Activated naive CD4-positive, alpha-beta T cell treated with anti-CD3 and anti-CD28 coated beads for 36 hours (primary cell): ENCODE data around the gene GCH1. TPM values are rescaled to one million over a fixed set of nuclear protein-coding genes. Genes with fewer than 3 reads are reported as not detected.
"Not testable (repeated sequence)": the region's sequence is repeated elsewhere in the genome, so short reads cannot be mapped to it uniquely, and the experiment has no call there.

Experiments used
- CTCF ChIA-PET: fragments of 350-600 bp; sonication (Branson Sonifier 250); formaldehyde crosslinking; loops from one replicate; lab custom pipeline; 2021; ENCODE audit warnings: antibody characterized with exemption; lab: Charles Lee
- DNase-seq: peaks from one replicate; pipeline ENCODE4 v3.0.0-alpha.2; 2020
- H3K27ac Mint-ChIP-seq: one replicate; pipeline ENCODE4 v1.8.0; 2021; ENCODE audit warnings: mild to moderate bottlenecking, mixed read lengths
- H3K27me3 Mint-ChIP-seq: one replicate; pipeline ENCODE4 v1.8.0; 2021; ENCODE audit warnings: low read depth, mixed read lengths
- H3K36me3 Mint-ChIP-seq: one replicate; pipeline ENCODE4 v1.8.0; 2021; ENCODE audit warnings: low read depth, mixed read lengths
- H3K4me1 Mint-ChIP-seq: one replicate; pipeline ENCODE4 v1.8.0; 2021; ENCODE audit warnings: low read depth, mixed read lengths
- H3K4me3 Mint-ChIP-seq: one replicate; pipeline ENCODE4 v1.8.0; 2021; ENCODE audit warnings: mild to moderate bottlenecking, moderate library complexity, mixed read lengths
- H3K9me3 Mint-ChIP-seq: one replicate; pipeline ENCODE4 v1.8.0; 2021; ENCODE audit warnings: mixed read lengths
- intact Hi-C: fragments of 100-400 bp; cut with micrococcal nuclease; formaldehyde crosslinking; loops from one replicate; pipeline ENCODE4 v1.15.1; 2023
- total RNA-seq, 2 experiments: library from RNA; stranded (reverse); gene quantifications; one replicate each; pipeline ENCODE4 v1.2.3, GENCODE V29; 2021

The GCH1 gene
- total RNA-seq, 2 experiments from 2014 or later: 56.8 to 57.3 TPM

DNA sequence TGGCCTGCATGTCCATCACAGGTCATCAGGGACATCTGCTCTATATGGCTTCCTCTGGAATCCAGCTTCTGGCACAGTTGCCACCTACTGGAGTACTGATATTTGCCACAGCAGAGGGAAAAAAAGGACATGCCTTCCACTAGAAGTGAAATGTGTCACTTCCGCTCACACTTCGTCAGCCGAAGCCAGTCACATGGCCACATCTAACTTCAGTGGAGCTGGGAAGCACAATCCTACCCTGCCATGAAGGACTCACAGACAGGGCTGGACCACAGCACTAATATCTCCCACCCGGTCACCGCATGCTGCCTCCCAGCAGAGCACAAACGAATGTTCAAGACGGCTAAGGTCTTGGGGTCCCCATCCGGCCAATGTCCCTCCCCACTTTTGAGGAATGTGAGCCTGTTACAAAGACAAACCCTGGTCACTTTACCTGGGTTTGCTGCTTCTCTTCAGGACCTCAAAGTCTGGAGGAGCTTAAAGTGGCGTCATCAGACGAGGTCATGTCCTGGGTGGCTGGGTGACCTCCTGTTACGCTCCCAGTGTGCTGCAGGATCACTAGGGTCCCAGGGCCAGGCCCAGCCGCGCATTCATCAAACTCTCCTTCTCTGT, 98.6 kb downstream of the GCH1 start:
- H3K36me3 Mint-ChIP-seq: no peaks in the 10 kb centered on the region
- no peak overlapping the region for H3K4me3 Mint-ChIP-seq
- DNase-seq: no peak
- H3K27ac Mint-ChIP-seq: no peak overlapping the region
- peaks cover 18% of the 10 kb centered on the region for H3K27me3 Mint-ChIP-seq
- intact Hi-C loops: loop anchor here (2.0 kb wide), 2 partner anchors 99 to 437 kb away; partner anchors contain the start of gene GCH1
- CTCF ChIA-PET: interaction anchor here (0.6 to 4.6 kb wide), 10 partner anchors 9 to 242 kb away, joined by 3 to 65 read pairs (median 7); partner anchors contain the start of gene SAMD4A
- H3K4me1 Mint-ChIP-seq: peaks cover 6% of the 10 kb centered on the region
- H3K9me3 Mint-ChIP-seq: peaks cover 3% of the 10 kb centered on the region

DNA sequence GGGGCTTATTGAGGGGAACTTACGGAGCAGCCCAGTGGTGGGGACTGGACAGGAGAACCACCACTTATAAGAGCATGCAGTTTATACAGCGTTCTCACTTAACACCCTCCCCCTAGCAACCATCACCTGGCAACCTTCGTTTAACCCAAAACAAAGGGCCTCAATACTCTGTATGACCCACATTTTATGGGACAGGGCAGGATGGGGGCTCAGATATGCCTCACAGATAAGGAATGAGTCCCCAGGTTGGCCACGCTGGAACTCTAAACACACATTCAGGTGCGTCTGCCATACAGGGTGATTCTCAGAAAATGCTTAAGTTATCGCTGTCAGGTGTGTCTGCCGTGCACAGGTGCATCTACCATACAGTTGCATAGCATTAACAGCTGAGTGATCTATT, 99.2 kb downstream of the GCH1 start:
- intact Hi-C loops: no loop called here
- H3K27me3 Mint-ChIP-seq: peaks cover 18% of the 10 kb centered on the region
- H3K9me3 Mint-ChIP-seq: peaks cover 3% of the 10 kb centered on the region
- CTCF ChIA-PET: interaction anchor here (1.1 to 3.5 kb wide), 4 partner anchors 8 to 239 kb away, joined by 3 to 15 read pairs (median 10); no protein-coding TSS in a partner anchor
- no peaks in the 10 kb centered on the region for H3K36me3 Mint-ChIP-seq
- H3K4me3 Mint-ChIP-seq: no peak overlapping the region
- DNase-seq: no peak
- no peak overlapping the region for H3K27ac Mint-ChIP-seq
- H3K4me1 Mint-ChIP-seq: peaks cover 6% of the 10 kb centered on the region

DNA sequence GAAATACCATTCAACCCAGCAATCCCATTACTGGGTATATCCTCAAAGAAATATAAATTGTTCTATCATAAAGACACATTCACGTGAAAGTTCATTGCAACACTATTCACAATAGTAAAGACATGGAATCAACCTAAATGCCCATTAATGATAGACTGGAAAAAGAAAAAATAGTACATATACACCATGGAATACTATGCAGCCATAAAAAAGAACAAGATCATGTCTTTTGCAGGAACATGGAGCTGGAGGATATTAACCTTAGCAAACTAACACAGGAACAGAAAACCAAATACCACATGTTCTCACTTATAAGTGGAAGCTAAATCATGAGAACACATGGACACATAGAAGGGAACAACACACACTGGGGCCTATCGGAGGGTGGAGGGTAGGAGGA, 101.1 kb downstream of the GCH1 start:
- intact Hi-C loops, H3K4me3 Mint-ChIP-seq, H3K36me3 Mint-ChIP-seq, H3K27ac Mint-ChIP-seq, H3K9me3 Mint-ChIP-seq, DNase-seq, H3K4me1 Mint-ChIP-seq: not testable (repeated sequence)
- H3K27me3 Mint-ChIP-seq: peaks cover 18% of the 10 kb centered on the region
- CTCF ChIA-PET: interaction anchor here (1.2 kb wide), 1 partner anchor 27 kb away, joined by 5 read pairs; no protein-coding TSS in a partner anchor

DNA sequence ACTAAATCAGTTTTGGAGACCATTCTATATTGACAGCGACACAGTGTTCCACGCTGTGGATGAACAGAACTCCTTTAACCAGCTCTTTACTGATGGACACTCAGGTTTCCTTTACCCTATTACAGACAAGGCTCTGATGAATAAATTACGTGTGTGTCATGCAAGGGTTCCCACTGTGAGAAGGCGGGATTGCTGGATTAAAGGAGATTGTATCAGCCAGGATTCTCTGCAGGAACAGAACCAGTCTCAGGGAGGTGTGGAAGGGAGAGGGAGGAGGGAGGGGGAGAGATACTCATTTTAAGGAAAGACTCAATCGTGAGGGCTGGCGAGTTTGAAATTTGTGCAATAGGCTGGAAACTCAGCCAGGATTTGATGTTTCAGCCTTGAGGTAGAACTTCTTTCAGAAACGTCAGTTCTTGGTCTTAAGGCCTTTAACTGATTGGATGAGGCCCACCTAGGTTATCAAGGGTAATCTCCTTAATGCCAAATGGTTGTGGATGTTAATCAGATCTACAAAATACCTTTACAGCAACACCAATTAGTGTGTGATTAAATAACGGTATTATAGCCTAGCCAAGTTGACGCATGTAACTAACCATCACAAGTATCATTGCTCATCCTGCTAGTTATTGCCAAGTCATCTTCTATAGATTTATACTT, 104.0 kb downstream of the GCH1 start:
- no peaks in the 10 kb centered on the region for H3K4me1 Mint-ChIP-seq
- peaks cover 10% of the 10 kb centered on the region for H3K27me3 Mint-ChIP-seq
- intact Hi-C loops: no loop called here
- H3K36me3 Mint-ChIP-seq: peaks cover 4% of the 10 kb centered on the region
- no peak overlapping the region for H3K4me3 Mint-ChIP-seq
- CTCF ChIA-PET: interaction anchor here (0.9 kb wide), 1 partner anchor 126 kb away, joined by 3 read pairs; no protein-coding TSS in a partner anchor
- DNase-seq: no peak
- peaks cover 8% of the 10 kb centered on the region for H3K9me3 Mint-ChIP-seq
- H3K27ac Mint-ChIP-seq: no peak overlapping the region

DNA sequence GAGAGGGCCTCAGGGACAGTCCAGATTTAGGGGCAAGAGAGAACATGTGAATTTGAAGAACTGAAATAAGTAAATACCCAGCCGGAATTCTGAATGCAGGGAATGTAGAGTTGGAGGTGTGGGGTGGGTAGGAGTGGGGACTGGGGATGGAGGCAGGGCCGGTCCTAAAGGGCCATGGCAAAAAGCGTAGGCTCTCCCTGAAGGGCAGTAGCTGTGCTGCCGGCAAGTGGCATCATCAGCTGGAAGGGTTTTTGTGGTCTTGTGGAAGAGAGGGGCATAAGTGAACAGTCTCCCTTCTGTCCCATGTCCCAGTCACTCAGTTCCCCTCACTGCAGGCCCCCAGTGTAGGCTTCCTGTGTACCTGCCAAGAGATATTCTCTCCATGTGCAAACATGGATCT, 104.6 kb downstream of the GCH1 start:
- peaks cover 4% of the 10 kb centered on the region for H3K36me3 Mint-ChIP-seq
- H3K4me1 Mint-ChIP-seq: no peaks in the 10 kb centered on the region
- CTCF ChIA-PET: interaction anchor here (0.9 kb wide), 1 partner anchor 126 kb away, joined by 3 read pairs; no protein-coding TSS in a partner anchor
- H3K27ac Mint-ChIP-seq: no peak overlapping the region
- intact Hi-C loops: no loop called here
- DNase-seq: no peak
- H3K4me3 Mint-ChIP-seq: no peak overlapping the region
- peaks cover 10% of the 10 kb centered on the region for H3K27me3 Mint-ChIP-seq
- H3K9me3 Mint-ChIP-seq: peaks cover 8% of the 10 kb centered on the region

DNA sequence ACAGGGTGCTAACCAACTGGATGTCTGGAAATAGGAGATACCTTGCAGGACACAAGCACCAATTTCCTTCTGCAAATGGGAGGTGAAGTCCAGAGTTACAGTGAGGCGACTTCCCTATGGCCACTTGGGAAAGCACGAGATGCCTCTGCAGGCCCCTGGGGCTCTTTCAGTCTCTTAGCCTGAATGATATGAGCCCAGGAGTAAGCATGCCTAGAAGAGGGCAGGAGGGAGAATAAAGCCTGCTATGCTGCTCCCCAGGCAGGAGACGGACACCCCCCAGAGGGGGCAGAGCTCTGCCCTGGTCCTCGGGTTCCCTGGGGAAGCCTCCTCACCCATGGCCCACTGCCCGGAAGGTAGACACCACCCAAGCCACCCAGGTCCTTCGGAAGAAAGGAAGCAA, 105.1 kb downstream of the GCH1 start:
- Mint-ChIP-seq H3K27me3 (peaks cover 10% of the 10 kb centered on the region), H3K9me3 (peaks cover 8% of the 10 kb centered on the region), H3K36me3 (peaks cover 4% of the 10 kb centered on the region), H3K4me1 (no peaks in the 10 kb centered on the region), H3K4me3 (no peak overlapping the region), H3K27ac (no peak overlapping the region)
- CTCF ChIA-PET: interaction anchor here (0.9 kb wide), 1 partner anchor 125 kb away, joined by 3 read pairs; no protein-coding TSS in a partner anchor
- intact Hi-C loops: no loop called here
- no peak for DNase-seq

DNA sequence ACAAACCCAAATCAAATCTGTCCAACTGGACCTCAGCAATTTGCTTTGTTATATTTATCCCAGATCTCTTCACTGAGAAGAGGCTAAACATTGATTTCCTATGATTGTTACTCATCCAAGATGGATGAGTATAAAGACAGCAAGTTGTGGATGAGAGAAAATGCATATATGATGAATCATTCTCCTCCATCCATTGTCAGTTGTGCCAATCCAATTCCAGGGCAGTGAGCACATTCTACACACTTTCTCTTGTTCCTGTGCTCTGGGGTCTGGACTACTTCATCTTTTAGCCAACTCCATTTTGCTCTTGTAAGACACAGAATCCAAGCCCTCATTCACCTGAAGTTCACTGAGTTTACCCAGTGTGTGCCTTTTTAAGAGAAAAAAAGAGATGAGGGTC, 105.7 kb downstream of the GCH1 start:
- H3K4me3 Mint-ChIP-seq: no peak overlapping the region
- H3K27ac Mint-ChIP-seq: no peak overlapping the region
- intact Hi-C loops: no loop called here
- peaks cover 10% of the 10 kb centered on the region for H3K27me3 Mint-ChIP-seq
- peaks cover 8% of the 10 kb centered on the region for H3K9me3 Mint-ChIP-seq
- H3K36me3 Mint-ChIP-seq: peaks cover 4% of the 10 kb centered on the region
- DNase-seq: no peak
- H3K4me1 Mint-ChIP-seq: no peaks in the 10 kb centered on the region
- CTCF ChIA-PET: interaction anchor here (0.7 to 3.1 kb wide), 4 partner anchors 8 to 23 kb away, joined by 3 to 15 read pairs (median 5); no protein-coding TSS in a partner anchor

DNA sequence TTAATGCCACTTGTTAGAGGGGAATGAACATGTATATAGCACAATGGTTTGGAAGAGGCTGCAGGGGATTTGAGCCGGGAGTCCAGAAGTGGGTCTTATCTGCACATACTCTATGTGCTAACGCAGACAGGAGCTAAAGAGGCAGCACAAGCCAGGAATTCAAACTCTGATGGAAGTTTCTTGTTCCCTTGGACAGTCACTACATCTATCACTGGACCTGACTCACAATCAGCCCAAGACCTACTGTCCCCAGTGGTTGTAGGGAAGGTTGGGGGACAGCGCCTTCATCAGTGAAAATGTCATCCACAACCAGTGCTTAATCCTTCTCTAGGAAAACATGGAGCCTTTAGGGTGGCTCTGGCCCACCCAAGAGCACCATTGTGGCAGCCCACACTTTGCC, 107.8 kb downstream of the GCH1 start:
- H3K27ac Mint-ChIP-seq: no peak overlapping the region
- peaks cover 1% of the 10 kb centered on the region for H3K27me3 Mint-ChIP-seq
- H3K4me3 Mint-ChIP-seq: no peak overlapping the region
- H3K9me3 Mint-ChIP-seq: peaks cover 5% of the 10 kb centered on the region
- peaks cover 4% of the 10 kb centered on the region for H3K36me3 Mint-ChIP-seq
- no peaks in the 10 kb centered on the region for H3K4me1 Mint-ChIP-seq
- intact Hi-C loops: no loop called here
- no peak for DNase-seq
- CTCF ChIA-PET: interaction anchor here (0.6 to 3.1 kb wide), 5 partner anchors 10 to 232 kb away, joined by 3 to 15 read pairs (median 5); partner anchors contain the start of genes SOCS4 and WDHD1

DNA sequence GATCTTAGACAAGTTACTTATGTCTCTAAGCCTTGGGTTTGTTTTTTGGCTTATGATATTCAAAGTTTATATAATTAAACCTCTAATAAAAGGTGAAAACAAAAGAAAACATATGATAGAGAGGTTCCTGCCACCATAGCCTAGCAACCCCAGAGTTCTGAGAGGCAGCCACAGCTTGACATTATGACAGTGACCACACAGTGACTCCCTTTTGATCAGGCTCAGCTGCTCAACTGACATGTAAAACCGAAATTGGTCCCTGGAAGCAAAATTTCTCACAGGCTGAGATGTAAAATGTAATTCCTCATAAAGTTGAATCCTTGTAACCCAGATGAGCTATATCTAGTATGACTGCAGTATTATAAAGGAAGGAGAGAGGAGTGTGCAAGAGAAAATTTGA, 108.5 kb downstream of the GCH1 start:
- CTCF ChIA-PET: interaction anchor here (0.6 to 3.1 kb wide), 6 partner anchors 10 to 233 kb away, joined by 3 to 15 read pairs (median 4); partner anchors contain the start of genes SOCS4 and WDHD1
- DNase-seq: no peak
- peaks cover 5% of the 10 kb centered on the region for H3K9me3 Mint-ChIP-seq
- H3K27me3 Mint-ChIP-seq: no peaks in the 10 kb centered on the region
- no peak overlapping the region for H3K4me3 Mint-ChIP-seq
- H3K4me1 Mint-ChIP-seq: no peaks in the 10 kb centered on the region
- H3K36me3 Mint-ChIP-seq: peaks cover 4% of the 10 kb centered on the region
- no peak overlapping the region for H3K27ac Mint-ChIP-seq
- intact Hi-C loops: no loop called here

DNA sequence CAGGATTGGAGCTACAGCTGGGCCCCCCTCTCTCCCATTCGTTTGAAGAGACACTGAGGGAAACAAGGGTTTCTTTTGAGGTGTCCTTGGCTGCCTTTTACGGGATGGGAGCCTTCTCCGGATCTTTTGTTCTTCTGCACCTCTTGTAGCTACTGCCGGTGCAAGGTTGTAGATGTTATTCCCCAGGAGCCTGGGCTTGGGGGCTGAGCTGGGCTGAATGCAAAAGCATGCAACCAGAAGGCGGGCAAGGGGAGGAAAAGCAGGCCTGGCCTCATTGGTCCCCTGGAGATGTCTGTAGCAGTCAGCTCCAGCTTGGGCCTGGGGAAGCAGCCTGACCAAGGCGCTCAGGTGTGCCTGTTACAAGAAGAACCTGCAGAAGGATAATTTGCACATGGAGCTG, 110.3 kb downstream of the GCH1 start:
- DNase-seq: no peak
- H3K4me3 Mint-ChIP-seq: no peak overlapping the region
- intact Hi-C loops: no loop called here
- H3K27me3 Mint-ChIP-seq: no peaks in the 10 kb centered on the region
- CTCF ChIA-PET: interaction anchor here (0.6 to 2.4 kb wide), 5 partner anchors 14 to 237 kb away, joined by 3 to 9 read pairs (median 5); no protein-coding TSS in a partner anchor
- no peaks in the 10 kb centered on the region for H3K4me1 Mint-ChIP-seq
- no peak overlapping the region for H3K27ac Mint-ChIP-seq
- H3K36me3 Mint-ChIP-seq: peaks cover 4% of the 10 kb centered on the region
- peaks cover 5% of the 10 kb centered on the region for H3K9me3 Mint-ChIP-seq
